ENCODE data around the gene SMC4.

SMC4 gene

GRCh38 chr3:160398820-160399124, 678 bp upstream of the SMC4 start:
- no peak for TF ChIP-seq CTCF (IDR thresholded peaks at IDR 0.05; ENCODE audit: low read depth, low read length)

GRCh38 chr3:160400030-160400701, 716 bp downstream of the SMC4 start:
- no peak for TF ChIP-seq CTCF (IDR thresholded peaks at IDR 0.05; ENCODE audit: low read depth, low read length)
- no peak for DNase-seq (ENCODE audit: extremely low read depth, low read depth)

More at GRCh38 chr3:160398820-160399124, 678 bp upstream of the SMC4 start:
- DNase-seq (ENCODE audit: extremely low read depth, low read depth): no peak

GRCh38 chr3:160400702-160401150, 1.3 kb downstream of the SMC4 start:
- TF ChIP-seq CTCF (IDR thresholded peaks at IDR 0.05; ENCODE audit: low read depth, low read length): no peak
- DNase-seq (ENCODE audit: extremely low read depth, low read depth): no peak

- no peak for TF ChIP-seq CTCF (IDR thresholded peaks at IDR 0.05; ENCODE audit: low read depth, low read length)
- no peak for DNase-seq (ENCODE audit: extremely low read depth, low read depth)
Observed at GRCh38 chr3:160401291-160402095, 2.0 kb downstream of the SMC4 start.

GRCh38 chr3:160402221-160403027, 3.0 kb downstream of the SMC4 start:
- DNase-seq (ENCODE audit: extremely low read depth, low read depth): no peak
- no peak for TF ChIP-seq CTCF (IDR thresholded peaks at IDR 0.05; ENCODE audit: low read depth, low read length)

GRCh38 chr3:160403028-160403545, 3.6 kb downstream of the SMC4 start:
- no peak for TF ChIP-seq CTCF (IDR thresholded peaks at IDR 0.05; ENCODE audit: low read depth, low read length)
- no peak for DNase-seq (ENCODE audit: extremely low read depth, low read depth)
